H1 (cell line): Measurements from ENCODE around the gene P2RX6. TPM values are rescaled to one million over a fixed set of nuclear protein-coding genes. Genes with fewer than 3 reads are reported as not detected.

Source experiments
- BACH1 ChIP-seq: IDR thresholded peaks from 2 replicates; pipeline ENCODE4 v1.6.1; 2012; ENCODE audit warnings: low read length, improper control_type of control experiment
- NRF1 ChIP-seq: IDR thresholded peaks from 2 replicates; pipeline ENCODE4 v1.6.1; 2011; ENCODE audit warnings: mild to moderate bottlenecking, low read depth, low read length, improper control_type of control experiment
- RAD21 ChIP-seq, 2 experiments: IDR thresholded peaks in 1 of 2; conservative IDR thresholded peaks in 1 of 2; 2 replicates each; pipeline ENCODE4 v1.6.1; 2011; ENCODE audit warnings: low read depth in 2 of 2, low read length in 2 of 2, improper control_type of control experiment in 1 of 2, inconsistent platforms in 1 of 2, mild to moderate bottlenecking in 1 of 2, moderate library complexity in 1 of 2
- RBBP5 ChIP-seq: IDR thresholded peaks from 2 replicates; pipeline ENCODE4 v1.7.1; 2012; ENCODE audit warnings: low read depth, mild to moderate bottlenecking, inconsistent platforms, low read length, moderate library complexity, borderline replicate concordance
- RXRA ChIP-seq: IDR thresholded peaks from 2 replicates; pipeline ENCODE4 v1.6.1; 2011; ENCODE audit warnings: low read depth, mild to moderate bottlenecking, low read length, moderate library complexity; ENCODE audit not compliant: insufficient read depth
- USF2 ChIP-seq: IDR thresholded peaks from 2 replicates; pipeline ENCODE4 v1.6.1; 2011; ENCODE audit warnings: low read length, improper control_type of control experiment
- polyA plus RNA-seq, 7 experiments: library from polyadenylated mRNA; depleted of rRNA in 3 of 7; stranded (reverse) in 5 of 7; unstranded in 2 of 7; fragments of >200 nt in 5 of 7; fragments of 200-250 nt in 2 of 7; gene quantifications; 1 replicate in 5 of 7; 2 replicates in 1 of 7; 4 replicates in 1 of 7; pipeline versions ENCODE4 v1.2.1 to v1.2.3, GENCODE V29; 2011 to 2013; ENCODE audit warnings: missing spikeins in 2 of 7, mixed read lengths in 2 of 7
- total RNA-seq: library from RNA; stranded (reverse); fragmentation: NEBNext Ultra II Directional; extraction: Animal tissue kit (Norgen Biotek cat#: 25700); gene quantifications from 2 replicates; pipeline ENCODE4 v1.2.1, GENCODE V29; 2021

Gene P2RX6
- total and polyA plus RNA-seq, 2 of the 8 experiments (the other 6 are each of a cell fraction or from before 2014, with no cell fraction given) = 0.09 TPM; not detected in 1

GRCh38 chr22:20985720-20986119 lies 29.2 kb upstream of the P2RX6 start (continued):
- no peak for TF ChIP-seq RAD21 (IDR thresholded peaks at IDR 0.05 in 1 of 2, conservative IDR thresholded peaks at IDR 0.05 in 1 of 2; ENCODE audit: low read depth in 2 of 2, low read length in 2 of 2)
- TF ChIP-seq RXRA = no peak
- TF ChIP-seq BACH1 = no peak
- no peak for TF ChIP-seq NRF1
- no peak for TF ChIP-seq RBBP5
- no peak for TF ChIP-seq USF2
